ENCODE results near the gene CAMK2G.

Gene CAMK2G

DNA sequence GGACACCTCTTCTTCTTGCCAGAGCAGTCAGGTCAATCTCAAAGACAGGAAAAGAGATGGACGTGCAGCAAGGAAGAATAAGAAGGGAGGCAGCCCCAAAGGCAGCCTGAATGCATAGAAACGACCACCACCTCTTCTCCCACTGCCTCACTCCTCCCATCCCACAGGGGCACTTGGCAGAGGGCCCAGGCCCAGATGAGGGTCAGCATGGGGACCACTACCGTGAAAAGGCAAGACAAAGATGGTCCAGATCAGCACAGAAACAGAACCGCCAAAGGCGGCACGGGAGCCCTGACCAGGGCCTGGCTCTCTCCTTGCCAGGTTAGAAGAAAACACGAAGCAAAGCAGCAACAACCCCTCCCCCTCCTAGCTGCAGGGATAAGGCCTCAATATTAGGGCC, 61.0 kb downstream of the CAMK2G start:
- Histone ChIP-seq H3K4me1 (ENCODE audit: control insufficient read depth, low read length) (peaks cover 15% of the 10 kb centered on the region), H3K27me3 (ENCODE audit: control insufficient read depth, low read length) (no peaks in the 10 kb centered on the region), H3K79me2 (ENCODE audit: control insufficient read depth, low read length) (peaks cover 28% of the 10 kb centered on the region), H3K36me3 (ENCODE audit: control insufficient read depth, low read length) (peaks cover 20% of the 10 kb centered on the region), H3K4me3 (ENCODE audit: low read length) (no peak overlapping the region), H3K4me2 (ENCODE audit: low read length) (no peak overlapping the region), H3K27ac (ENCODE audit: low read depth, low read length) (no peak overlapping the region), H3F3A (ENCODE audit: control insufficient read depth, insufficient read depth) (peaks cover 5% of the 10 kb centered on the region; the same call in 1 of the 2 replicates), H4K20me1 (ENCODE audit: control insufficient read depth, insufficient read depth, low read depth, low read length) (no peaks in the 10 kb centered on the region), H3K9me2 (replicated peaks; ENCODE audit: control insufficient read depth, low read length) (no peaks in the 10 kb centered on the region), H3K9me3 (ENCODE audit: control insufficient read depth, insufficient read depth, low read length) (no peaks in the 10 kb centered on the region)
- TF ChIP-seq, protein P1, sequence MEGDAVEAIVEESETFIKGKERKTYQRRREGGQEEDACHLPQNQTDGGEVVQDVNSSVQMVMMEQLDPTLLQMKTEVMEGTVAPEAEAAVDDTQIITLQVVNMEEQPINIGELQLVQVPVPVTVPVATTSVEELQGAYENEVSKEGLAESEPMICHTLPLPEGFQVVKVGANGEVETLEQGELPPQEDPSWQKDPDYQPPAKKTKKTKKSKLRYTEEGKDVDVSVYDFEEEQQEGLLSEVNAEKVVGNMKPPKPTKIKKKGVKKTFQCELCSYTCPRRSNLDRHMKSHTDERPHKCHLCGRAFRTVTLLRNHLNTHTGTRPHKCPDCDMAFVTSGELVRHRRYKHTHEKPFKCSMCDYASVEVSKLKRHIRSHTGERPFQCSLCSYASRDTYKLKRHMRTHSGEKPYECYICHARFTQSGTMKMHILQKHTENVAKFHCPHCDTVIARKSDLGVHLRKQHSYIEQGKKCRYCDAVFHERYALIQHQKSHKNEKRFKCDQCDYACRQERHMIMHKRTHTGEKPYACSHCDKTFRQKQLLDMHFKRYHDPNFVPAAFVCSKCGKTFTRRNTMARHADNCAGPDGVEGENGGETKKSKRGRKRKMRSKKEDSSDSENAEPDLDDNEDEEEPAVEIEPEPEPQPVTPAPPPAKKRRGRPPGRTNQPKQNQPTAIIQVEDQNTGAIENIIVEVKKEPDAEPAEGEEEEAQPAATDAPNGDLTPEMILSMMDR (IDR thresholded peaks at IDR 0.05; ENCODE audit: low read depth, low read length, poor library complexity, severe bottlenecking), result no peak
- TF ChIP-seq EZH2phosphoT487 (IDR thresholded peaks at IDR 0.05; ENCODE audit: borderline replicate concordance, low read length), result no peak

DNA sequence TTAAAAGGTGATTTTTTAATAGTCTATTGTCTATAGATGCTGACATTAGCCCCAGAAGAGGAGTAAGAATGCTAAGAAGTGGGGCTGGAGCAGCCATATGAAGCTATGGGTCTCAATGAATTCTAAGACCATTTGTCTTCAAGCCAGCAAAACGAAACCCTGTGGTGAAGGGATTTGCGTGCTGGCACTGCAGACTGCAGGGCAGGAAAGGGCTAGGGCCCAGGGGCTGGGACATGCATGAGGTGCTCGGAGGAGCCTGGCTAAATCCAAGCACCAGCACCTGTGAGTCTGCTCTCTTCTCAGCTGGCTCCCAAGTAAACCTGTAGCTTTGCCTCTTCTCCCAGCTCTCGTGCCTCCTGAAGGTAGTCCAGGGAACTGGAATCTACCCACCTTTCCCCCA, 61.7 kb downstream of the CAMK2G start:
- no peak overlapping the region for H3K27ac ChIP-seq (ENCODE audit: low read depth, low read length)
- H4K20me1 ChIP-seq (ENCODE audit: control insufficient read depth, insufficient read depth, low read depth, low read length), result no peaks in the 10 kb centered on the region
- no peaks in the 10 kb centered on the region for H3K9me2 ChIP-seq (replicated peaks; ENCODE audit: control insufficient read depth, low read length)
- H3K27me3 ChIP-seq (ENCODE audit: control insufficient read depth, low read length), result no peaks in the 10 kb centered on the region
- peaks cover 15% of the 10 kb centered on the region for H3K4me1 ChIP-seq (ENCODE audit: control insufficient read depth, low read length)
- H3K36me3 ChIP-seq (ENCODE audit: control insufficient read depth, low read length), result peaks cover 26% of the 10 kb centered on the region
- H3F3A ChIP-seq (ENCODE audit: control insufficient read depth, insufficient read depth), result peaks cover 5% of the 10 kb centered on the region; the same call in 1 of the 2 replicates
- no peaks in the 10 kb centered on the region for H3K9me3 ChIP-seq (ENCODE audit: control insufficient read depth, insufficient read depth, low read length)
- peaks cover 34% of the 10 kb centered on the region for H3K79me2 ChIP-seq (ENCODE audit: control insufficient read depth, low read length)
- no peak overlapping the region for H3K4me3 ChIP-seq (ENCODE audit: low read length)
- TF ChIP-seq EZH2phosphoT487 (IDR thresholded peaks at IDR 0.05; ENCODE audit: borderline replicate concordance, low read length), result no peak
- TF ChIP-seq, protein P1 (IDR thresholded peaks at IDR 0.05; ENCODE audit: low read depth, low read length, poor library complexity, severe bottlenecking), result no peak
- H3K4me2 ChIP-seq (ENCODE audit: low read length), result no peak overlapping the region

DNA sequence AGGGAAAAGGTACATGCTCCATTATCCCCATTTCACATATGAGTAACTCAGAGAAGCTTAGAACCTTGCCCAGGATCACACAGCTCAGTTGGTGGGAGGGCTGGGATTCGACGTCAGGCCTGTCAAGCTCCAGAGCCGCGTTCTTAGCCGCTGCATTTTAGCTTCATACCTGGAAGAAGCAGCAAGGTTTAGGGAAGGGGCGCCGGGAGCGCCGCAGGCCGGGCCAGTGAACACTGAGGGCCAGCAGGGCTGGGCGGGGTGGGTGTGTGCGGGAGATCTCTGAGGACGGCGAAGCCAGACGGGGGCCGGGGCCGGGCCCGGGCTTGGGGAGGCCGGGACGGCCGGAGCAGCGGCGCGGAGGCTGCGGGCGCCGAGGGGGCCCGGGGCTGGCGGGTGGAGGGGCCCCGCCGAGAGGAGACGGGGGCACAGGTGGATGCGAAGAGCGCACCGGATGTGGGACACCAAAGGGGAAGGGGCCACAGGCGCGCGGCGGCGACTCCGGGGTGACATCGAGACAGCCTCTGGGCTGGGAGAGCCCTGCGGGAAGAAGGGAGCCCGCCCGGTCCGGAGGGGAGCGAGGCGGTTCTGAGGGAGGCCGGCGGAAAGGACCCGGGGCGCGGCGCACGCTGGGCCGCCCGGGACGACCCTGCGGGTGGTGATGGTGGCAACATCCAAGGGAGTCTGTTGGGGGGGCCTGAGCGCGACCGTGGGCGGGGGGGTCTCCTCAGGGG, 63.5 kb downstream of the CAMK2G start:
- peaks cover 15% of the 10 kb centered on the region for H3K4me1 ChIP-seq (ENCODE audit: control insufficient read depth, low read length)
- H3F3A ChIP-seq (ENCODE audit: control insufficient read depth, insufficient read depth), result peaks cover 5% of the 10 kb centered on the region; the same call in 1 of the 2 replicates
- H3K36me3 ChIP-seq (ENCODE audit: control insufficient read depth, low read length), result peaks cover 44% of the 10 kb centered on the region
- no peaks in the 10 kb centered on the region for H4K20me1 ChIP-seq (ENCODE audit: control insufficient read depth, insufficient read depth, low read depth, low read length)
- H3K4me3 ChIP-seq (ENCODE audit: low read length), result peak overlapping the region; percentile 71
- H3K9me2 ChIP-seq (replicated peaks; ENCODE audit: control insufficient read depth, low read length), result no peaks in the 10 kb centered on the region
- no peaks in the 10 kb centered on the region for H3K9me3 ChIP-seq (ENCODE audit: control insufficient read depth, insufficient read depth, low read length)
- peak overlapping the region; percentile 60 for H3K4me2 ChIP-seq (ENCODE audit: low read length)
- TF ChIP-seq, protein P1 (IDR thresholded peaks at IDR 0.05; ENCODE audit: low read depth, low read length, poor library complexity, severe bottlenecking), result no peak
- no peak for TF ChIP-seq EZH2phosphoT487 (IDR thresholded peaks at IDR 0.05; ENCODE audit: borderline replicate concordance, low read length)
- H3K27ac ChIP-seq (ENCODE audit: low read depth, low read length), result peak overlapping the region; percentile 61
- H3K27me3 ChIP-seq (ENCODE audit: control insufficient read depth, low read length), result no peaks in the 10 kb centered on the region
- H3K79me2 ChIP-seq (ENCODE audit: control insufficient read depth, low read length), result peaks cover 43% of the 10 kb centered on the region

Measured in DOHH2 (cell line).